Choroid plexus epithelial cell (primary cell): ENCODE results near the gene KIF3C.
"Not testable (repeated sequence)": the region's sequence is repeated elsewhere in the genome, so short reads cannot be mapped to it uniquely, and the experiment has no call there.

Experiments used
- DNase-seq: peaks from one replicate; pipeline ENCODE4 v3.0.0-alpha.2; 2010; ENCODE audit warnings: low read depth
- H3K4me3 ChIP-seq: 2 replicates; pipeline ENCODE4 v1.5.1; 2011; ENCODE audit warnings: low read depth, mild to moderate bottlenecking, control low read depth, low read length, moderate library complexity
- CTCF ChIP-seq: conservative IDR thresholded peaks from 2 replicates; pipeline ENCODE4 v1.5.1; 2011; ENCODE audit warnings: low read depth, mild to moderate bottlenecking, control low read depth, inconsistent platforms, low read length, moderate library complexity

Gene KIF3C

GRCh38 chr2:25912851-25913695, 69.2 kb downstream of the KIF3C start:
- DNase-seq: peak; percentile 54
- H3K4me3 ChIP-seq: no peak overlapping the region
- no peak for TF ChIP-seq CTCF

- not testable (repeated sequence) for DNase-seq, H3K4me3 ChIP-seq
Observed at GRCh38 chr2:25909574-25909973, 72.7 kb downstream of the KIF3C start.

GRCh38 chr2:25905126-25905525, 77.2 kb downstream of the KIF3C start:
- TF ChIP-seq CTCF: no peak
- H3K4me3 ChIP-seq: no peak overlapping the region
- no peak for DNase-seq

- no peak for TF ChIP-seq CTCF
- no peak overlapping the region for H3K4me3 ChIP-seq
- DNase-seq: no peak
Observed at GRCh38 chr2:25903216-25903776, 79.0 kb downstream of the KIF3C start.

GRCh38 chr2:25899404-25899970, 82.8 kb downstream of the KIF3C start:
- no peak overlapping the region for H3K4me3 ChIP-seq
- TF ChIP-seq CTCF: no peak
- DNase-seq: no peak

- TF ChIP-seq CTCF: no peak
- DNase-seq: no peak
- no peak overlapping the region for H3K4me3 ChIP-seq
Observed at GRCh38 chr2:25897506-25897905, 84.8 kb downstream of the KIF3C start.

GRCh38 chr2:25896308-25896707, 86.0 kb downstream of the KIF3C start:
- H3K4me3 ChIP-seq, DNase-seq: not testable (repeated sequence)

GRCh38 chr2:25895610-25896009, 86.7 kb downstream of the KIF3C start:
- TF ChIP-seq CTCF: no peak
- no peak overlapping the region for H3K4me3 ChIP-seq
- no peak for DNase-seq
